Stimulated activated naive CD4-positive, alpha-beta T cell treated with Interleukin-2 at 50 U/mL for 16 hours (primary cell): ENCODE data around the gene EIF5A2.
"Not testable (repeated sequence)": the region's sequence is repeated elsewhere in the genome, so short reads cannot be mapped to it uniquely, and the experiment has no call there.

Experiments
- DNase-seq: peaks from one replicate; lab custom pipeline; 2025; lab: John Stamatoyannopoulos, UW

Gene EIF5A2

DNA sequence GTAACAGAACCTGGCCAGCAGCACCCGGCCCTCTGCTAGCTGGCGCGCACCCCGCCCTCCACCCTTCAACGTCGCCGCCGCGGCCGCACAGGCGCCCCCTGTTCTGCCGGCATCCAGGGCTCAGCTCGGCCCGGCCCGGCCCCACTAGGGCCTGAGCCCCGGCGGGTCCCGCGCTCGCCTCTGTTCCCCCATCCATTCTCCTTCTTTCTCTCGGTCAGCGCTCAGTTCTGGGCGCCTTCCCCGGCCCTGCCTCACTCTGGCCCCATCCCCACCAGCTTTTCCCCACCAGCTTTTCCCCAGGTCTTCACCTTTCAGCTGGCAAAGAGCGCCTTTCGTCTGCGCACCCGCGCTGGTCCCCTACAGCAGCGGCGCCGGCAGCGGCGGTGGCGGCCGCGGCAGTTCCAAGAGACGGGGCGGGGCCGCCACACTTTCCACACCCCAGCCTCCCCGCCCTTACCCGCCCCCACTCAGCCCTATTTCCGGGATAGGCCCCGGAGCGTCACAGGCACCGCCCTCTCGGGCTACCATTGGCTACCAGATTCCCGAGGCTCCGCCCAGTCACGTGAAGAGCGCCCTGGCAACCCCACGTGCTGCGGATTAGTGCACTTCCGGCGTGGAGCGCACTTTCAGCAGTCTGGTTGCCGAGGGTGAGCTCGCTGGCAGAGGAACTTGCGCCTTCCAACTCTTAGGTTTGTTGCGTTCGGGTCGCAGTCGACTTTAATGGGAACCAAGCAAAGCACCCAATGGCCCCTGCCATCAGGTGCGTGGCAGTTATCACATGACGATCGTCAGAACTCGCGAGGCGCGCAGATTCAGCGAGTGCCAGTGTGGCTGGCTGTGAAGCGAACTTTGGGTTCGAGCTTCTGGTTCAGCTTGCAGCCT lies at the start of gene EIF5A2:
Gene EIF5A2 (minus strand): TSS at position 403 of the 882 bp plus-strand sequence. CDS start 831 bp downstream, outside the sequence.
- DNase-seq: peak; percentile 97

- no peak for DNase-seq
Measured at GRCh38 chr3:170956647-170957046, 48.2 kb upstream of the EIF5A2 start.

DNA sequence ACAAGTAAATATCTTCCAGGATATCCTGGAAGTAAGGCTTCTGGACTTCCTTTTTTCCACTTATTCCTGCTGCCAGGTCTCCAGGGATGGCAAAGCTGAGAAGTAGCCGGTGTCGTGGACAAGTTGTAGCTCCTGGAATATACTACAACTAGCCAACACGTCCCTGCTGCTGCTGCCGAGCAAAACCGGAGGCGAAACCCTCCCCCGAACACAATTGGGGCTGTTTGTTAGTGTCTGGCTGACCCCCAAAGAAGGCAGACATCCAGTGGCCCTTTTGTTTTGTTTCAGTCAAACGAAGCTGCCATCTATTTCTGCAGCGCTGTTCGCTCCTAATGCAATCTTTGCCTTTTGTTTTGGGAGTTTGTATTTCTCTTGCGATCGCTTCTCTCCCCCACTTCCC lies 45.3 kb upstream of the EIF5A2 start:
- DNase-seq: no peak

GRCh38 chr3:170953229-170953628 lies 44.8 kb upstream of the EIF5A2 start:
- no peak for DNase-seq

DNA sequence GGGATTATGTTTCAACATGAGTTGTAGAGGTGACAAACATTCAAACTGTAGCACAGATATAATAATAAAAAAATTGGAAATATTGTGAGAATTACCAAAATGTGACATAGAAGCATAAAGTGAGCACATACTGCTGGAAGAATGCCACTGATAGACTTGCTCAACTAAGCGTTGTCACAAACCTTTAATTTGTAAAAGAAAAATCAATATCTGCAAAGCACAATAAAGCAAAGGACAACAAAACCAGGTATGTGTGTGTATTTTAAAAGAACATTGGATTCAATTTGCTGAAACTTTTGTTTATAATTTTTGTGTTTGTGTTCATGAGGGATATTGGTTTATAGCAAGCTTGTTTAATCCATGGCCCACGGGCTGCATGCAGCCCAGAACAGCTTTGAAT lies 40.8 kb upstream of the EIF5A2 start:
- no peak for DNase-seq

DNA sequence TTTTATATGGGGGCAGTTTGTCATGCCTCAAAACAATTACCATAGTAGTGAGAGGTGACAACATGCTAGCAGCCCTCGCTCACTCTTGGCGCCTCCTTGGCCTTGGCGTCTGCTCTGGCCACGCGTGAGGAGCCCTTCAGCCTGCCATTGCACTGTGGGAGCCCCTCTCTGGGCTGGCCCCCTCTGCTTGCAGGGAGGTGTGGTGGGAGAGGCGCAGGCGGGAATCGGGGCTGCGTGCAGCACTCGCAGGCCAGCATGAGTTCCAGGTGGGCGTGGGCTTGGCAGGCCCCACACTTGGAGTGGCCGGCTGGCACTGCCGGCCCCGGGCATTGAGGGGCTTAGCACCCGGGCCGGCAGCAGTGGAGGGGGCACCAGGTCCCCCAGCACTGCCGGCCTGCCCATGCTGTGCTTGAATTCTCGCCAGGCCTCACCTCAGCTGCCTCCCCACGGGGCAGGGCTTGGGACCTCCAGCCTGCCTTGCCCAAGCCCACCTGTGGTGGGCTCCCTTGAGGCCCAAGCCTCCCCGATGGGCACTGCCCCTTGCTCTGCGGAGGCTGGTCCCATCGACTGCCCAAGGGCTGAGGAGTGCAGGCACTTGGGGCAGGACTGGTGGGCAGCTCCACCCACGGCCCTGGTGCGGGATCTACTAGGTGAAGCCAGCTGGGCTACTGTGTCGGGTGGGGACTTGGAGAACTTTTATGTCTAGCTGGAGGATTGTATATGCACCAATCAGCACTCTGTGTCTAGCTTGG lies 38.8 kb upstream of the EIF5A2 start:
- DNase-seq: no peak

GRCh38 chr3:170942011-170942410 lies 33.6 kb upstream of the EIF5A2 start:
- DNase-seq: no peak

GRCh38 chr3:170941551-170941950 lies 33.1 kb upstream of the EIF5A2 start:
- DNase-seq: no peak

DNA sequence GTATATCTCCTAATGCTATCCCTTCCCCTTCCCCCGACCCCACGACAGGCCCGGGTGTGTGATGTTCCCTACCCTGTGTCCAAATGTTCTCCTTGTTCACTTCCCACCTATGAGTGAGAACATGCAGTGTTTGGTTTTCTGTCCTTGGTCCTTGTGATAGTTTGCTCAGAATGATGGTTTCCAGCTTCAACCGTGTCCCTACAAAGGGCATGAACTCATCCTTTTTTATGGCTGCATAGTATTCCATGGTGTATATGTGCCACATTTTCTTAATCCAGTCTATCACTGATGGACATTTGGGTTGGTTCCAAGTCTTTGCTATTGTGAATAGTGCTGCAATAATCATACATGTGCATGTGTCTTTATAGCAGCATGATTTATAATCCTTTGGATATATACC lies 24.6 kb upstream of the EIF5A2 start:
- not testable (repeated sequence) for DNase-seq

- DNase-seq: not testable (repeated sequence)
Measured at GRCh38 chr3:170923553-170923952, 15.1 kb upstream of the EIF5A2 start.

DNA sequence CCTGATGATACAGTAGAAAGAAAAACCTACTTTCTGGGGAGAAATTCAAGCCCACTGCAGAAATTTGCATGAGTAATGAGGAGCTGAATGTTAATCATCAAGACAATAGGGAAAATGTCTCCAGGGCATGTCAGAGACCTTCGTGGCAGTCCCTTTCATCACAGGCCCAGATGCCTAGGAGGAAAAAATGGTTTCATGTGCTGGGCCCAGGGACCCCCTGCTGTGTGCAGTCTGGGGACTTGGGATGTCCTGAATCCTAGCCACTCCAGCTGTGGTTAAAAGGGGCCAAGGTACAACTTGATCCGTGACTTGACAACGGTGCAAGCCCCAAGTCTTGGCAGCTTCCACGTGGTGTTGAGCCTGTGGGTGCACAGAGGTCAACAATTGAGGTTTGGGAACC lies 10.3 kb upstream of the EIF5A2 start:
- DNase-seq: no peak

- no peak for DNase-seq
Measured at GRCh38 chr3:170914690-170915089, 6.3 kb upstream of the EIF5A2 start.

DNA sequence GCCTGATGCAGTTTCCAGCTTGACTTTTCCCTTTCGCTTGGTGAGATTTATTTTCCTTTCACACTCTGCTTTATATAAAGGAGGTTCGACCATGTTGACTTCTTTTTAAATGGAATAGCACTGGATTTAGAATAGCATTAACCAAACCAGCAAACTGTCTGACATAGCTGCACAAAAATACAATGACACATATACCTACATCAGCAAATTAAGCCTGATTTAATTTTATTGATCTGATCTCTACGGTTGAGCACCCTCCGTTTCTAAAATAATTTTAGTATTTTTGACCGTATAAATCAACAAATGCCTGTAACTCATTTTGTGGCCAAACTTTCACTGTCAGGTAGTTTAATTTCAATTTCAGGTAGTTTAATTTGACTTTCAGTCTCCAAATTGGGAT lies 5.8 kb upstream of the EIF5A2 start:
- DNase-seq: no peak

GRCh38 chr3:170911051-170911450 lies 2.6 kb upstream of the EIF5A2 start:
- no peak for DNase-seq

DNA sequence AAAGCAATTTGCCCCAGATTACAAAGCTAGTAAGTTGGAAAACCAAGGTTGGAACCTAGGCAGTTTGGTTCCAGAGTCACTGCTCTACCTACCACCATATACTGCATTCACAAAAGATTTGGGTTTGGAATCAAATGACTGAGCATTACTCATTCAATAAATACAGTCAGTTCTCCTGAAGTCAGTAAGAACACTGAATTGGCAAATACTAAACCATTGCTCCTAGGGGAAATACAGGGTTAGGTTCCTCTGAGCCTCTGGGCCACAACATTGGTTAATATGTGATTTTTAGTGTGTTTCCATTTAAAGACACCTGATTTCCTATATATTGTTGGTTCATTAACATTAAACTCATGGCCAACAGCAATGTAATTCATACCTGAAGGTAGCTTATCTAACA lies 2.1 kb upstream of the EIF5A2 start:
- DNase-seq: no peak

GRCh38 chr3:170909129-170909903 lies 879 bp upstream of the EIF5A2 start:
- no peak for DNase-seq

DNA sequence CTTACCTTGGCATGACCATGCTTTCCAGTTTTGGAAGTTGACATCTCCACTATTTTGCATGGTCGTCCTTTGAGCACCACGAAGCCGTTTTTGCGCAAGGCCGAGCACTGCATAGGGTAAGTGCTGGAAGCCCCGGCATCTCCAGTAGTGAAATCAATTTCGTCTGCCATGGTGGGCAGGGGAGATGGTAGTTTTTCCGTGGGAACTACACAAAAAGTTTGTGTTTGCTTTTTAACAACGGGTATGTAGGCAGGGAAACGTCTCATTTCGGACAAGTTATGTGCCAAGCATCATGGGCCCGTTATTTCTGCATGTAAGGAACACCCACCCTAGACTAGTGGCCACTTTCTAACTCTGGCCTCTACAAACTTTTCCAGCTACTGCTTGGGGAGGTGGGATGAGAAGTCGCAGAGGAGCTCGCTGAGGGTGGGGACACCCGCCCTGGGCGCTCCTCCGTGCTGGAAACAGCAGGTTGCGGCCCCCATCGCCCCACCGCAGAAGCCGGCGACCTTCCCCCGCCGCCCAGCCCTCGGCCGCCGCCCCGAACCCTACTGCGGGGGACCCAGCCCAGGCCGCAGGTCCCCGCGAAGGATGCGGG lies 701 bp downstream of the EIF5A2 start:
- no peak for DNase-seq

DNA sequence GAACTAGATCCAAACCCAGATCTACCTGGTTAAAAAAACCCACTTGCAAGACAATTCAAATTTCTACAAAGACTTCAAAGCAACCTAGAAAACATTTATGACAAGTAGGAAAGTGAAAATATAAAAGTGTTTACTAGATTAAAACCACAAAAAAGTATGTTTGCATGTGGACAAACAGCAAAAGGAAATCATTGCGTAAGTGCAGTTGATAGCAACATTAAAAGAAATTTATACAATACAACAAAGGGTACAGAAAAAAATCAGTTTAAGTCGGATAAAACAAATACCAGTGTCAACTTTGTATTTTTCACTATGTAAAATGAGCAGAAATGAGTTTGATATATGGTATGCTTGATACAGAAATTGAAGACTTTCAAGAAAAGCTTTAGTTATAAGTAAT lies 2.6 kb downstream of the EIF5A2 start:
- no peak for DNase-seq

DNA sequence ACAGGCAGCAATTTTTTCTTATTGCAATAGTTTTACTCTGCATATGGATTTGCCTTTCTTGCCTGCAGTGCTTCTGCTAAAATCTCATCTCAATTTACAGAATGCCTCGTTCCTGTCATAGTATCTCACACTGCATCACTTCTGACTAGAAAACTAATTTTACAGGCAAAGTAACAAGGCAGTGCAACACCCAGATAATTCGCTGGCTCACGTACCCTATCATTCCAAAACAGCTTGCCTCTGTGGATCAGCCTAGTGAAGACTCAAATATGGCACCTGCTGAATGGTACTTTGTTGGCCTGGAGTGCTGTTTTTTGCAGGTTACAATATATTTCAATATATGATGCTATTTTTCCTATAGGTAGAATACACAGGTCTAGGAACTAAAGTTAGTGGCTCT lies 5.3 kb downstream of the EIF5A2 start:
- DNase-seq: no peak

- DNase-seq: no peak
Measured at GRCh38 chr3:170899455-170899854, 9.0 kb downstream of the EIF5A2 start.

- DNase-seq: no peak
Measured at GRCh38 chr3:170897978-170898377, 10.5 kb downstream of the EIF5A2 start.

DNA sequence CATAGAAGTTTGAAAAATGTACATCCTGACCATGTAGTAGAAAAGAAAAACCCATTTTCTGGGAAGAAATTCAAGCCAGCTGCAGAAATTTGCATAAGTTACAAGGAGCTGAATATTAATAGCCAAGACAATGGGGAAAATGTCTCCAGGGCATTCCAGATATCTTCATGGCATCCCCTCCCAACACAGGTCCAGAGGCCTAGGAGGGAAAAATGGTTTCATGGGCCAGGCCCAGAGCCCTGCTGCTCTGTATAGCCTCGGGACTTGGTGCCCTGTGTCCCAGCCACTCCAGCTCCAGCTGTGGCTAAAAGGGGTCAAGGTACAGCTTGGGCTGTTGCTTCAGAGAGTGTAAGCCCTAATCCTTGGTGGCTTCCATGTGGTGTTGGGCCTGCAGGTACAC lies 11.2 kb downstream of the EIF5A2 start:
- not testable (repeated sequence) for DNase-seq
